GM10266 (cell line): Measurements from ENCODE around the gene ANGPTL2.
A peak's percentile ranks its signal among the peaks of the same experiment; 100 is the strongest.

Experiments used
- DNase-seq: peaks from one replicate; pipeline ENCODE4 v3.0.0; 2012; ENCODE audit errors: extremely low spot score
- CTCF ChIP-seq: IDR thresholded peaks from 2 replicates; pipeline ENCODE4 v1.5.1; 2012; ENCODE audit warnings: mild to moderate bottlenecking, low read depth; ENCODE audit not compliant: control insufficient read depth, insufficient read depth; ENCODE audit errors: missing control alignments

ANGPTL2 gene

GRCh38 chr9:127066060-127066850 is 56.2 kb downstream of the ANGPTL2 start:
- no peak for TF ChIP-seq CTCF
- no peak for DNase-seq

- TF ChIP-seq CTCF: no peak
These were observed 56.8 kb downstream of the ANGPTL2 start for GRCh38 chr9:127065592-127065991.

GRCh38 chr9:127064335-127064734 is 58.1 kb downstream of the ANGPTL2 start:
- peak; percentile 21 for DNase-seq
- no peak for TF ChIP-seq CTCF

More at GRCh38 chr9:127065592-127065991, 56.8 kb downstream of the ANGPTL2 start:
- DNase-seq: no peak

- no peak for TF ChIP-seq CTCF
- DNase-seq: no peak
These were observed 61.0 kb downstream of the ANGPTL2 start for GRCh38 chr9:127061411-127061810.

GRCh38 chr9:127059765-127060361 is 62.6 kb downstream of the ANGPTL2 start:
- DNase-seq: peak; percentile 42

GRCh38 chr9:127059030-127059429 is 63.4 kb downstream of the ANGPTL2 start:
- no peak for DNase-seq

More at GRCh38 chr9:127059765-127060361, 62.6 kb downstream of the ANGPTL2 start:
- TF ChIP-seq CTCF: no peak

More at GRCh38 chr9:127059030-127059429, 63.4 kb downstream of the ANGPTL2 start:
- no peak for TF ChIP-seq CTCF
